ENCODE data around the gene C3orf33. TPM values are rescaled to one million over a fixed set of nuclear protein-coding genes. Genes with fewer than 3 reads are reported as not detected.

Gene C3orf33
- polyA plus RNA-seq, 1 donor = 12.5 TPM

DNA sequence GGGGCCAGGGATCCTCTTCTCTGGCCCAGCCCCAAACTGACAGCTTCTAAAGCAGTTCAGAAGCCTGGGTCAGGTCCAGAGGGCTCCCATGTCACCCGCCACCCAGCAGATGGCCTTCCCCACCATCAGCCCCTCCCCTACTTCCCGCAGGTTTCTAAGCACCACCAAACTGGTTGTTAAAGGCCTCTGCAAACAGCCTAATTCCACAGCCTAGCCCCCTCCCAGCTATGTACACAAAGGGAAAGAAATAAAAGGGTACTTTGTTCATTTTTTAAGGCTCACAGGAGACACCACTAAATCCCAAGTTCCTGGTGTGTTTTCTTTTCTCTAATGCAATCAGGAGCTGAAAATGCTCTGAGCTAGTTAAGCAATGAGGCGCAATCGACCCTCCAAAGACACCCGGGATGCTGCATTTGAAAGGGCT lies 91.8 kb downstream of the C3orf33 start:
- H3K4me1 ChIP-seq (ENCODE audit: control insufficient read depth, insufficient read depth, low read length) = no peaks in the 10 kb centered on the region
- H3K4me3 ChIP-seq (ENCODE audit: low read length) = no peak overlapping the region
- no CpG with 5 or more reads among the region's 5 CpGs for WGBS (ENCODE audit: insufficient coverage, low lambda C conversion rate)
- H3K36me3 ChIP-seq (ENCODE audit: control insufficient read depth, insufficient read depth, low read length) = no peaks in the 10 kb centered on the region
- DNase-seq = peak in 1 of 2 donors; percentile 40
- H3K9me3 ChIP-seq (ENCODE audit: control insufficient read depth, low read depth, low read length) = no peaks in the 10 kb centered on the region
- H3K27me3 ChIP-seq (ENCODE audit: control insufficient read depth, insufficient read depth, low read length) = no peaks in the 10 kb centered on the region
- no peak overlapping the region for H3K27ac ChIP-seq (ENCODE audit: low read length)

Other genes starting within 250 kb of the C3orf33 start
- 7.4 TPM for gene PLCH1, start 61.2 kb downstream of the C3orf33 start, polyA plus RNA-seq
- 31.1 TPM for gene SLC33A1, start 48.1 kb upstream of the C3orf33 start, polyA plus RNA-seq
- gene GMPS, start 64.4 kb upstream of the C3orf33 start, polyA plus RNA-seq = 42.2 TPM